Sigmoid colon (tissue), 4 donors: Measurements from ENCODE around the gene RBM10.

Experiments used
- EP300 ChIP-seq, 4 donors: sonication (generic); formaldehyde crosslinking; IDR thresholded peaks; one replicate each; pipeline ENCODE4 v1.6.1; 2017; ENCODE audit warnings: antibody characterized with exemption in 4 of 4
- TF ChIP-seq, protein P1 (sequence below), 4 experiments: fragments of 450-650 bp in 3 of 4; fragments of 200-600 bp in 1 of 4; IDR thresholded peaks; one replicate each; pipeline ENCODE4 v1.5.1; 2016 to 2019; ENCODE audit warnings: antibody characterized with exemption in 4 of 4, mild to moderate bottlenecking in 3 of 4, moderate library complexity in 2 of 4

DNA sequence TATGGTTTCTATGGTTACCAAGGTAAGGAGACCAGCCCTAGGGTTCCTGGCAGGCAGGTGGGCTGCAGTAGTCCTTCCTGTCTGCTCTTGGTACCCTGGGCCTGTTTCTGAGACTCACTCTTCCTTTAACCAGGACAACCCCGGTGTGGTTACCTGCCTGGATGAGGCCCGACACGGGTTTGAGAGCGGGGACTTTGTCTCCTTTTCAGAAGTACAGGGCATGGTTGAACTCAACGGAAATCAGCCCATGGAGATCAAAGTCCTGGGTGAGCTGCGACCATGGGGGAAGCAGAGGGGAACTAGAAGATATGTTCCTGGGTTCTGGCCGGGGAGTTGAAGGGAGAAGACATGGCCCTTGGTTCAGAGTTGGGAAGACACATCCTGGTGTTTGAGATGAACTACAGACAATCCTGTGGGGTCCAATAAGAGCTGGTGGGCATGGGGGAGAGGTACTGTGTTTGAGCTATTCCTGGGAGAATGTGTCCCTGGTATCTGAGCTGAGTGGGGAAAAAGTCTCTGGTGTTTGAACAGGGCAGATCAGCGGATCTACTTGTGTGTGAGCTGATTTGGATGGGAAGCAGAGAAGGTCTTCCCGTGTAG lies 56.4 kb downstream of the RBM10 start:
- TF ChIP-seq, protein P1, sequence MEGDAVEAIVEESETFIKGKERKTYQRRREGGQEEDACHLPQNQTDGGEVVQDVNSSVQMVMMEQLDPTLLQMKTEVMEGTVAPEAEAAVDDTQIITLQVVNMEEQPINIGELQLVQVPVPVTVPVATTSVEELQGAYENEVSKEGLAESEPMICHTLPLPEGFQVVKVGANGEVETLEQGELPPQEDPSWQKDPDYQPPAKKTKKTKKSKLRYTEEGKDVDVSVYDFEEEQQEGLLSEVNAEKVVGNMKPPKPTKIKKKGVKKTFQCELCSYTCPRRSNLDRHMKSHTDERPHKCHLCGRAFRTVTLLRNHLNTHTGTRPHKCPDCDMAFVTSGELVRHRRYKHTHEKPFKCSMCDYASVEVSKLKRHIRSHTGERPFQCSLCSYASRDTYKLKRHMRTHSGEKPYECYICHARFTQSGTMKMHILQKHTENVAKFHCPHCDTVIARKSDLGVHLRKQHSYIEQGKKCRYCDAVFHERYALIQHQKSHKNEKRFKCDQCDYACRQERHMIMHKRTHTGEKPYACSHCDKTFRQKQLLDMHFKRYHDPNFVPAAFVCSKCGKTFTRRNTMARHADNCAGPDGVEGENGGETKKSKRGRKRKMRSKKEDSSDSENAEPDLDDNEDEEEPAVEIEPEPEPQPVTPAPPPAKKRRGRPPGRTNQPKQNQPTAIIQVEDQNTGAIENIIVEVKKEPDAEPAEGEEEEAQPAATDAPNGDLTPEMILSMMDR (IDR thresholded peaks at IDR 0.05), result no peak
- no peak for TF ChIP-seq EP300 (IDR thresholded peaks at IDR 0.05)
